Breast epithelium (tissue), 3 donors: Measurements from ENCODE around the gene FAAP100.

ENCODE experiments used
- POLR2A ChIP-seq: fragments of 450-650 bp; IDR thresholded peaks from one replicate; pipeline ENCODE4 v1.6.1; 2016; ENCODE audit warnings: antibody characterized with exemption, mild to moderate bottlenecking, moderate library complexity
- POLR2AphosphoS5 ChIP-seq, 3 donors: sonication (generic); formaldehyde crosslinking; IDR thresholded peaks; one replicate each; pipeline ENCODE4 v1.6.1; 2017; ENCODE audit warnings: antibody characterized with exemption in 3 of 3
- TF ChIP-seq, protein P1 (sequence below), 3 donors: fragments of 450-650 bp; IDR thresholded peaks; one replicate each; pipeline ENCODE4 v1.5.1; 2016 to 2017; ENCODE audit warnings: antibody characterized with exemption in 3 of 3, mild to moderate bottlenecking in 3 of 3, moderate library complexity in 3 of 3

DNA sequence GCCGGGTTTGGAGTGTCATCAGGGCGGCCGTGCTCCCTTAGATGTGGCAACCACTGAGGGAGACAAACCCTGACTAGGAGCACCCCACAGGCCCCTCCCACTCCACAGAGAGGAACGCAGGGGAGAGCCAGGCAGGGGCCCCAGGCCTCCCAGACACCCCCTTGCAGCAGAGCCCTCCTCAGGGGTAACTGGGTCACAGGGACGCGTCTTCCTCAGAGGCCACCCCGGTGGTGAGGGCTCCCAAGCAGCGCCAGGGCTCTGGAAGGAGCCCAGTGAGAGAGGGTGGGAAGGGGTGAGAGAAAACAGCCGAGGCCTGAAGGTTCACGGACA, 12.6 kb downstream of the FAAP100 start:
- TF ChIP-seq, protein P1, sequence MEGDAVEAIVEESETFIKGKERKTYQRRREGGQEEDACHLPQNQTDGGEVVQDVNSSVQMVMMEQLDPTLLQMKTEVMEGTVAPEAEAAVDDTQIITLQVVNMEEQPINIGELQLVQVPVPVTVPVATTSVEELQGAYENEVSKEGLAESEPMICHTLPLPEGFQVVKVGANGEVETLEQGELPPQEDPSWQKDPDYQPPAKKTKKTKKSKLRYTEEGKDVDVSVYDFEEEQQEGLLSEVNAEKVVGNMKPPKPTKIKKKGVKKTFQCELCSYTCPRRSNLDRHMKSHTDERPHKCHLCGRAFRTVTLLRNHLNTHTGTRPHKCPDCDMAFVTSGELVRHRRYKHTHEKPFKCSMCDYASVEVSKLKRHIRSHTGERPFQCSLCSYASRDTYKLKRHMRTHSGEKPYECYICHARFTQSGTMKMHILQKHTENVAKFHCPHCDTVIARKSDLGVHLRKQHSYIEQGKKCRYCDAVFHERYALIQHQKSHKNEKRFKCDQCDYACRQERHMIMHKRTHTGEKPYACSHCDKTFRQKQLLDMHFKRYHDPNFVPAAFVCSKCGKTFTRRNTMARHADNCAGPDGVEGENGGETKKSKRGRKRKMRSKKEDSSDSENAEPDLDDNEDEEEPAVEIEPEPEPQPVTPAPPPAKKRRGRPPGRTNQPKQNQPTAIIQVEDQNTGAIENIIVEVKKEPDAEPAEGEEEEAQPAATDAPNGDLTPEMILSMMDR (IDR thresholded peaks at IDR 0.05): no peak
- TF ChIP-seq POLR2A (no peak), POLR2AphosphoS5 (IDR thresholded peaks at IDR 0.05) (no peak)
